Effector CD4-positive, alpha-beta T cell (primary cell): ENCODE data around the gene SCD5.

Experiments used
- DNase-seq: peaks from one replicate; pipeline ENCODE4 v3.0.0-alpha.2; 2020

Gene SCD5

GRCh38 chr4:82792912-82793649 is 5.5 kb downstream of the SCD5 start:
- DNase-seq, result no peak

- no peak for DNase-seq
These were observed 7.4 kb downstream of the SCD5 start for GRCh38 chr4:82791179-82791578.

GRCh38 chr4:82790060-82790660 is 8.4 kb downstream of the SCD5 start:
- no peak for DNase-seq

- DNase-seq, result no peak
These were observed 9.4 kb downstream of the SCD5 start for GRCh38 chr4:82789025-82789776.

GRCh38 chr4:82787342-82787741 is 11.3 kb downstream of the SCD5 start:
- no peak for DNase-seq

GRCh38 chr4:82786828-82787227 is 11.8 kb downstream of the SCD5 start:
- DNase-seq, result no peak

- no peak for DNase-seq
These were observed 12.8 kb downstream of the SCD5 start for GRCh38 chr4:82785611-82786400.

GRCh38 chr4:82784681-82785610 is 13.7 kb downstream of the SCD5 start:
- no peak for DNase-seq

- no peak for DNase-seq
These were observed 15.8 kb downstream of the SCD5 start for GRCh38 chr4:82782626-82783345.

- DNase-seq, result no peak
These were observed 17.8 kb downstream of the SCD5 start for GRCh38 chr4:82780752-82781231.

GRCh38 chr4:82780170-82780751 is 18.3 kb downstream of the SCD5 start:
- no peak for DNase-seq

GRCh38 chr4:82779032-82779431 is 19.6 kb downstream of the SCD5 start:
- DNase-seq, result no peak

- no peak for DNase-seq
These were observed 20.6 kb downstream of the SCD5 start for GRCh38 chr4:82777857-82778525.

- DNase-seq, result no peak
These were observed 21.6 kb downstream of the SCD5 start for GRCh38 chr4:82776925-82777542.

- DNase-seq, result no peak
These were observed 23.4 kb downstream of the SCD5 start for GRCh38 chr4:82775243-82775642.

- DNase-seq, result no peak
These were observed 23.9 kb downstream of the SCD5 start for GRCh38 chr4:82774711-82775171.

GRCh38 chr4:82773057-82773456 is 25.5 kb downstream of the SCD5 start:
- DNase-seq, result no peak

- no peak for DNase-seq
These were observed 28.0 kb downstream of the SCD5 start for GRCh38 chr4:82770607-82771006.

- no peak for DNase-seq
These were observed 33.5 kb downstream of the SCD5 start for GRCh38 chr4:82765134-82765533.

GRCh38 chr4:82761229-82761628 is 37.4 kb downstream of the SCD5 start:
- DNase-seq, result no peak
